GM12892 (cell line): ENCODE measurements around the gene ACKR4.

Source experiments
- POLR2A ChIP-seq: IDR thresholded peaks from 2 replicates; pipeline ENCODE4 v1.6.1; 2011; ENCODE audit warnings: low read depth, low read length, control low read depth
- POLR2AphosphoS5 ChIP-seq: IDR thresholded peaks from 2 replicates; pipeline ENCODE4 v1.6.1; 2011; ENCODE audit warnings: low read depth, low read length, control low read depth
- TAF1 ChIP-seq: IDR thresholded peaks from 2 replicates; pipeline ENCODE4 v1.6.1; 2011; ENCODE audit warnings: low read depth, mild to moderate bottlenecking, control low read depth, low read length, borderline replicate concordance

- TF ChIP-seq POLR2A (no peak), POLR2AphosphoS5 (no peak), TAF1 (no peak)
Observed at GRCh38 chr3:132568422-132568821, 28.6 kb upstream of the ACKR4 start.
